Astrocyte of the spinal cord (primary cell): Measurements from ENCODE around the gene MMP26.
A peak's percentile ranks its signal among the peaks of the same experiment; 100 is the strongest.

ENCODE experiments used
- DNase-seq: peaks from one replicate; pipeline ENCODE4 v3.0.0; 2011; ENCODE audit warnings: low read depth, low spot score
- H3K4me3 ChIP-seq: 2 replicates; pipeline ENCODE4 v1.5.1; 2011; ENCODE audit warnings: low read depth, mild to moderate bottlenecking, low read length, moderate library complexity
- in situ Hi-C: cut with HindIII; loops from 2 replicates; pipeline ENCODE4 v1.10.0; 2017; ENCODE audit warnings: low sequenced_read_pairs
- TF ChIP-seq, protein P1 (sequence below): IDR thresholded peaks from 2 replicates; pipeline ENCODE4 v1.5.1; 2012; ENCODE audit warnings: low read depth, mild to moderate bottlenecking, low read length, inconsistent platforms

The MMP26 gene

DNA sequence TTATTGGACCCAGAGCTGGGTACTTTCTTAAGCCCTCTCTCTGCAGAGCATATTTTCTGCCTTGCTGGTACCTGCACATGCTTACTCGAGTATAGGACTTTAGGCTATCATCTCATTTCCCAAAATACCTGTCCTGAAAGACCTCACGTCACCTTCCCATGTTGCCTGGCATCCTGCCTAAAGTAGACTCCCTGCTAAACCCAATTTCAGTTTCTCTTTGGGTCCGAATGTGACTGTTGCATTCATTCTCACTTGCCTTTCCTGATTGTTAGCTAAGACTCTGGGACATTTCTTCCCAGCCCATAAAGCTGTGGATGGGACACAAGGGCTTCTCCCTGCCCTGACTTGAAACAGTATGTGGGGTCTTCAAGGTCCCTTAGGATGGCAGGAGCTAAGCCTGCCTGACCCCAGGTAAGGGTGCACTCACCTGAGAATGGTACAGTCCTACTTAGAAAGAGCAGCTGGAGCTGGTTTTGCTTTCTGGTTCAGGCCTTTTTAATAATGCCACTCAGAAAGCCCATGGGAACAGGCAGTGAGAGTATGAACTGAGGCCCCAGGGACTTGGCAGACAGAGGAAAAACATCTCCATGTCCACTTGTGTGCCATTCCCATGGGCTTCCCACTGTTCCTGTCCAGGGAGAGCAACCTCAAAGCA, 19.8 kb upstream of the MMP26 start:
- in situ Hi-C loops, result no loop called here
- TF ChIP-seq, protein P1, sequence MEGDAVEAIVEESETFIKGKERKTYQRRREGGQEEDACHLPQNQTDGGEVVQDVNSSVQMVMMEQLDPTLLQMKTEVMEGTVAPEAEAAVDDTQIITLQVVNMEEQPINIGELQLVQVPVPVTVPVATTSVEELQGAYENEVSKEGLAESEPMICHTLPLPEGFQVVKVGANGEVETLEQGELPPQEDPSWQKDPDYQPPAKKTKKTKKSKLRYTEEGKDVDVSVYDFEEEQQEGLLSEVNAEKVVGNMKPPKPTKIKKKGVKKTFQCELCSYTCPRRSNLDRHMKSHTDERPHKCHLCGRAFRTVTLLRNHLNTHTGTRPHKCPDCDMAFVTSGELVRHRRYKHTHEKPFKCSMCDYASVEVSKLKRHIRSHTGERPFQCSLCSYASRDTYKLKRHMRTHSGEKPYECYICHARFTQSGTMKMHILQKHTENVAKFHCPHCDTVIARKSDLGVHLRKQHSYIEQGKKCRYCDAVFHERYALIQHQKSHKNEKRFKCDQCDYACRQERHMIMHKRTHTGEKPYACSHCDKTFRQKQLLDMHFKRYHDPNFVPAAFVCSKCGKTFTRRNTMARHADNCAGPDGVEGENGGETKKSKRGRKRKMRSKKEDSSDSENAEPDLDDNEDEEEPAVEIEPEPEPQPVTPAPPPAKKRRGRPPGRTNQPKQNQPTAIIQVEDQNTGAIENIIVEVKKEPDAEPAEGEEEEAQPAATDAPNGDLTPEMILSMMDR, result no peak
- DNase-seq, result no peak
- no peak overlapping the region for H3K4me3 ChIP-seq

DNA sequence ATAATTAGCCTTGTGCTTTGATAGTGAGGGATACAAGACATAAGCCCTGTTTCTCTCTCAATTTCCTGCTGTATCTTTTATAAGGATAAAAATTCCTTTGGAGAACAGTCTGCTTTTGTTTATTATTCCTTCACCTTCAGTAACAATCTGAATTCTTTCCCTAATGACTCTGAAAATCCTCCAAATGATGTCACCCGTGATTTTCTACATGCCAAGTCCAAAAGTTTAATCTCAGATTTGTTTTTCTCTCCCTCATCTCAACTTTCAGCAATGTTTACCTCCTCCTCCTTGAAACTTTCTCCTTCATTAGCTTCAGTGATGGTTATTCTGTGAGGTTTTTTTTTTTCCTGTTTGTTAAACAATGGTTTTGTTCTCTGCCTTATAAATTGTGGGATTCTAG, 9.1 kb upstream of the MMP26 start:
- in situ Hi-C loops, result no loop called here
- no peak overlapping the region for H3K4me3 ChIP-seq
- DNase-seq, result no peak
- TF ChIP-seq, protein P1, result no peak

DNA sequence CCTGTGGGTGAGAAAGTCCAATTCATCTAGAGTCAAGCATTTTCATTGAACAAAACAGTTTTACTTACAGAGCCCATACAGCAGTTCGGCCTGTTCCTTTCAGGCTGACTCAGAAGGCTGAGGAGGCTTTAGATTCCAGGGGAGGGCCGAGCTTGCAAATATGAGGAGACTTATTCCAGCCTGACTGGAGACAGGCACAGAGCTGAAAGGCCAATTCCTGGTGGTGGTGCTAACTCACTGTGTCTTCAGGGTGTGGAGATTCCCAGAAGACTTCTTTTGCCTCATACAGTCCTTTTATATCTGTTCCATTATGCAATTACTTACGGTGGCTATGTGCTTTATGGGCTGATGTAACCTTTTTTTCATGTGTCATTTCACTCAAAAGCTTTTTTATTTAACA, 7.0 kb upstream of the MMP26 start, which contains the start of gene OR51E2:
Gene OR51E2, minus strand, starts transcription at position 269 of the 400 bp plus-strand sequence. CDS start 15,142 bp downstream, outside the sequence.
- H3K4me3 ChIP-seq, result no peak within 1 kb of the TSS
- peak; percentile 6 for DNase-seq
- in situ Hi-C loops, result no loop called here
- TF ChIP-seq, protein P1, result no peak

GRCh38 chr11:4699697-4700435, 4.7 kb upstream of the MMP26 start:
- TF ChIP-seq, protein P1, result no peak
- in situ Hi-C loops, result no loop called here
- DNase-seq, result no peak
- no peak overlapping the region for H3K4me3 ChIP-seq

DNA sequence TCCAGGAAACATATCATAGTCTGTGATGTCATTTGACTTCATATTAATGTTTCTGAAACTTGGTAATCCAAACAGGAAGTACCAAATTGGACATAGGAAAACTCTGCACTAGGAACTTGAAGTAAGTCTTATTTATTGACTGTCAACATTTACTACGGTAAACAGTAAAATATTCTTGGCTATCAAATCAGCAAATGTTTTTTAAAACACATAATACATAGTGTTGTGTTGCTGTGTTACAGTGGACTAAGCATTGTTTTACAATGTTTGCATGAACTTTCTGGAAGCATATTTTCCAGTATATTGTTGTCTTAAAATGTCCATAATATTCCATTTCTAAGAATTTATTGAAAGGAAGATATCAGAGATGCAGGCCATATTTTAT, 4.2 kb upstream of the MMP26 start:
- H3K4me3 ChIP-seq, result no peak overlapping the region
- in situ Hi-C loops, result no loop called here
- TF ChIP-seq, protein P1, result no peak
- DNase-seq, result no peak

DNA sequence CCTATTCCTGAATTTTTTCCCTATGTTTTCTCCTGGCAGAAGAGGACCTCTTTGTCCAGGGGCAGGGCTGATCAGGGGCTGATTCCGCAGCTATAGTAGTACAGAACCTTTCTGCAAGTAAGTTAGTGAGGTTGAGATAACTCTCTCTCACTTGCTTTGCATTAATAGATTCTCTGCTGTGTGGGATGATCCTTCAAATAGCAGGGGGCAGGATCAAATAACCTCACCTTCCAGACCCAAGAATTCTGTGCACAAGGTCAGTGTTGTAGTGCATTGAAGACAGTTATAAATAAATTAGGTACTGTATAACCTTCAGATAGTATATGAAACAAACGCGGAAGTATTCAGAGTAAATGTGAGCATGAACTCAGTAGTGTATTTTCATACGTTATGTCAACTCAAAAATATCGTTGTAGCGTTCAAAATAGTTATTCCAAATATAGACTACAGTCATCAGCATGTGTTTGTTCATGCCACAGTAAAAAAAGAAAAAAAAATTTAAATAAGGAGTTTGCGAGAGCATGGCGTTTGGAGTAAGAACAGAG, 278 bp downstream of the MMP26 start:
- in situ Hi-C loops, result no loop called here

More for the DNA sequence above, 278 bp downstream of the MMP26 start:
- H3K4me3 ChIP-seq, result no peak overlapping the region
- DNase-seq, result no peak
- TF ChIP-seq, protein P1, result no peak
